ENCODE results near the gene USP17L11.
"Not testable (repeated sequence)": the region's sequence is repeated elsewhere in the genome, so short reads cannot be mapped to it uniquely, and the experiment has no call there.

USP17L11 gene, protein sequence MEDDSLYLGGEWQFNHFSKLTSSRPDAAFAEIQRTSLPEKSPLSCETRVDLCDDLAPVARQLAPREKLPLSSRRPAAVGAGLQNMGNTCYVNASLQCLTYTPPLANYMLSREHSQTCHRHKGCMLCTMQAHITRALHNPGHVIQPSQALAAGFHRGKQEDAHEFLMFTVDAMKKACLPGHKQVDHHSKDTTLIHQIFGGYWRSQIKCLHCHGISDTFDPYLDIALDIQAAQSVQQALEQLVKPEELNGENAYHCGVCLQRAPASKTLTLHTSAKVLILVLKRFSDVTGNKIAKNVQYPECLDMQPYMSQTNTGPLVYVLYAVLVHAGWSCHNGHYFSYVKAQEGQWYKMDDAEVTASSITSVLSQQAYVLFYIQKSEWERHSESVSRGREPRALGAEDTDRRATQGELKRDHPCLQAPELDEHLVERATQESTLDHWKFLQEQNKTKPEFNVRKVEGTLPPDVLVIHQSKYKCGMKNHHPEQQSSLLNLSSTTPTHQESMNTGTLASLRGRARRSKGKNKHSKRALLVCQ

DNA sequence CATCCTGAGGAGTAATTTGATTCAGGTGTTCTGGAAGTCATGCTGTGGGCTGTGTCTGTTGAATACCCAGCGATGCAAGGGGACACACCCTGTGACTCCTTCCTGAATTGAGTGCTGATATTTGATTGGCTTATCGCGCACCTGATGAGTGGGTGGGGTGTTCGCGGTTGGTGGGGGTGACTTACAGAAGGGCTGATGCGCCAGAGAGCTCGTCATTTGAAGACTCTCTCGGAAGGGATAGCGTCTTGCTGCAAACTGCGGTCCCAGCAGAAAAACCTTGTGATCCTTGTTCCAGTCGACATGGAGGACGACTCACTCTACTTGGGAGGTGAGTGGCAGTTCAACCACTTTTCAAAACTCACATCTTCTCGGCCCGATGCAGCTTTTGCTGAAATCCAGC lies at the start of gene USP17L11:
Gene USP17L11 (plus strand): TSS at position 301 of the 400 bp plus-strand sequence. CDS start 0 bp downstream, at position 301.
- not testable (repeated sequence) for DNase-seq

DNA sequence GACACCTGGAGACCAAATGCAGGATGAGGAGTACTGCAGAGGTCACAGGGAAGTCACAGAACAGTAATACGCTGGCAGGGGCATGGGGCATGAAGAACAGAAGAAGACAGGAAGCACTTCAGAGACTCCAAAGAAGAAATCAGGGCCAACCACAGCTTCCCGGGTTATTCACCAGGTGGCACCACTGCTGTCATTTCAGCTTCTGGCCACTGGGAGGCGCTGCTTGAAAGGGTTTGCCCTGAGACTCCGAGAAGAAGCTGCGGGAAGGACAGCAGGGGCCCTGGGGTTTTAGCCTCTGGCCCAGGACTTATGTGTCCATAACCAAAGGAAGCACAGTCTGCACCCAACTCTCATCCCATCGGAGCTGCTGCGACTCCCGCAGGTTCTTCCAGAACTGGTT lies 49.2 kb upstream of the USP17L11 start:
- not testable (repeated sequence) for DNase-seq

- DNase-seq, result not testable (repeated sequence)
Observed at GRCh38 chr4:9169791-9170459, 45.3 kb upstream of the USP17L11 start, which contains the start of gene FAM90A26. TSS of gene FAM90A26 (plus strand) at chr4:9170409. CDS start at chr4:9173173, 2,764 bp downstream.

DNA sequence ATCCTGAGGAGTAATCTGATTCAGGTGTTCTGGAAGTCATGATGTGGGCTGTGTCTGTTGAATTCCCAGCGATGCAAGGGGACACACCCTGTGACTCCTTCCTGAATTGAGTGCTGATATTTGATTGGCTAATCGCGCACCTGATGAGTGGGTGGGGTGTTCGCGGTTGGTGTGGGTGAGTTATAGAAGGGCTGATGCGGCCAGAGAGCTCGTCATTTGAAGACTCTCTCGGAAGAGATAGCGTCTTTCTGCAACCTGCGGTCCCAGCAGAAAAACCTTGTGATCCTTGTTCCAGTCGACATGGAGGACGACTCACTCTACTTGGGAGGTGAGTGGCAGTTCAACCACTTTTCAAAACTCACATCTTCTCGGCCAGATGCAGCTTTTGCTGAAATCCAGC lies 4.8 kb upstream of the USP17L11 start, which contains the start of gene USP17L10:
Gene USP17L10 (plus strand): TSS at position 301 of the 400 bp plus-strand sequence. CDS start 0 bp downstream, at position 301.
- not testable (repeated sequence) for DNase-seq

- not testable (repeated sequence) for DNase-seq
Observed at GRCh38 chr4:9214701-9215100, 504 bp upstream of the USP17L11 start.

GRCh38 chr4:9219852-9220251 lies 4.6 kb downstream of the USP17L11 start, which contains the start of gene USP17L12:
TSS of gene USP17L12 (plus strand) at chr4:9220152. CDS start at chr4:9220152, 0 bp downstream.
- not testable (repeated sequence) for DNase-seq

DNA sequence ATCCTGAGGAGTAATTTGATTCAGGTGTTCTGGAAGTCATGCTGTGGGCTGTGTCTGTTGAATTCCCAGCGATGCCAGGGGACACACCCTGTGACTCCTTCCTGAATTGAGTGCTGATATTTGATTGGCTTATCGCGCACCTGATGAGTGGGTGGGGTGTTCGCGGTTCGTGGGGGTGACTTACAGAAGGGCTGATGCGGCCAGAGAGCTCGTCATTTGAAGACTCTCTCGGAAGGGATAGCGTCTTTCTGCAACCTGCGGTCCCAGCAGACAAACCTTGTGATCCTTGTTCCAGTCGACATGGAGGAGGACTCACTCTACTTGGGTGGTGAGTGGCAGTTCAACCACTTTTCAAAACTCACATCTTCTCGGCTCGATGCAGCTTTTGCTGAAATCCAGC lies 9.4 kb downstream of the USP17L11 start, which contains the start of gene USP17L13:
Gene USP17L13 (plus strand): TSS at position 301 of the 400 bp plus-strand sequence. CDS start 0 bp downstream, at position 301.
- not testable (repeated sequence) for DNase-seq

DNA sequence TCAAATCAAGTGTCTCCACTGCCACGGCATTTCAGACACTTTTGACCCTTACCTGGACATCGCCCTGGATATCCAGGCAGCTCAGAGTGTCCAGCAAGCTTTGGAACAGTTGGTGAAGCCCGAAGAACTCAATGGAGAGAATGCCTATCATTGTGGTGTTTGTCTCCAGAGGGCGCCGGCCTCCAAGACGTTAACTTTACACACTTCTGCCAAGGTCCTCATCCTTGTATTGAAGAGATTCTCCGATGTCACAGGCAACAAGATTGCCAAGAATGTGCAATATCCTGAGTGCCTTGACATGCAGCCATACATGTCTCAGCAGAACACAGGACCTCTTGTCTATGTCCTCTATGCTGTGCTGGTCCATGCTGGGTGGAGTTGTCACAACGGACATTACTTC lies 15.0 kb downstream of the USP17L11 start:
- DNase-seq, result not testable (repeated sequence)

DNA sequence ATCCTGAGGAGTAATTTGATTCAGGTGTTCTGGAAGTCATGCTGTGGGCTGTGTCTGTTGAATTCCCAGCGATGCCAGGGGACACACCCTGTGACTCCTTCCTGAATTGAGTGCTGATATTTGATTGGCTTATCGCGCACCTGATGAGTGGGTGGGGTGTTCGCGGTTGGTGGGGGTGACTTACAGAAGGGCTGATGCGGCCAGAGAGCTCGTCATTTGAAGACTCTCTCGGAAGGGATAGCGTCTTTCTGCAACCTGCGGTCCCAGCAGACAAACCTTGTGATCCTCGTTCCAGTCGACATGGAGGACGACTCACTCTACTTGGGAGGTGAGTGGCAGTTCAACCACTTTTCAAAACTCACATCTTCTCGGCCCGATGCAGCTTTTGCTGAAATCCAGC lies 18.9 kb downstream of the USP17L11 start, which contains the start of gene USP17L15:
Gene USP17L15 (plus strand): TSS at position 301 of the 400 bp plus-strand sequence. CDS start 0 bp downstream, at position 301.
- not testable (repeated sequence) for DNase-seq

DNA sequence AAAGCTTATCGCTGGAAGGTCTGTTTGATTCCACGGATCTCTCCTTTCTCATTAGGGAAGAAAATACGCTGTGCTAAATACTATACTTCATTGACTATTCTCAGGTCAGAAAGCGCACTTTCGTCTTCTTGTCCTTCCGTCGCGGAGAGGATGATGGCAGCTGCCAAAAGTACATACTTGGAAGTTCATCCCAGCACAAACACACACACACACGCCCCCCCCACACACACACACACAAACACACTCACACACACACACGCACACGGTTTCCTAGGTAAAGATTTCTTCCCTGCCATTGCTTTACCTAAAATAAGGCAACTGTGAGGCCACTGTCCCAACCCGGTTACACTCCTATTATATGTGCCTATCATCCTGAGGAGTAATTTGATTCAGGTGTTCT lies 23.3 kb downstream of the USP17L11 start:
- not testable (repeated sequence) for DNase-seq

DNA sequence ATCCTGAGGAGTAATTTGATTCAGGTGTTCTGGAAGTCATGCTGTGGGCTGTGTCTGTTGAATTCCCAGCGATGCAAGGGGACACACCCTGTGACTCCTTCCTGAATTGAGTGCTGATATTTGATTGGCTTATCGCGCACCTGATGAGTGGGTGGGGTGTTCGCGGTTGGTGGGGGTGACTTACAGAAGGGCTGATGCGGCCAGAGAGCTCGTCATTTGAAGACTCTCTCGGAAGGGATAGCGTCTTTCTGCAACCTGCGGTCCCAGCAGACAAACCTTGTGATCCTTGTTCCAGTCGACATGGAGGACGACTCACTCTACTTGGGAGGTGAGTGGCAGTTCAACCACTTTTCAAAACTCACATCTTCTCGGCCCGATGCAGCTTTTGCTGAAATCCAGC lies 28.4 kb downstream of the USP17L11 start, which contains the start of gene USP17L17:
Gene USP17L17 (plus strand): TSS at position 301 of the 400 bp plus-strand sequence. CDS start 0 bp downstream, at position 301.
- DNase-seq, result not testable (repeated sequence)

- DNase-seq, result not testable (repeated sequence)
Observed at GRCh38 chr4:9247953-9248680, 32.9 kb downstream of the USP17L11 start, which contains the start of gene USP17L18. TSS of gene USP17L18 (plus strand) at chr4:9248630. CDS start at chr4:9248630, 0 bp downstream.

- not testable (repeated sequence) for DNase-seq
Observed at GRCh38 chr4:9253078-9253477, 37.9 kb downstream of the USP17L11 start, which contains the start of gene USP17L19. TSS of gene USP17L19 (plus strand) at chr4:9253378. CDS start at chr4:9253378, 0 bp downstream.

- not testable (repeated sequence) for DNase-seq
Observed at GRCh38 chr4:9257824-9258223, 42.6 kb downstream of the USP17L11 start, which contains the start of gene USP17L20. TSS of gene USP17L20 (plus strand) at chr4:9258124. CDS start at chr4:9258124, 0 bp downstream.

GRCh38 chr4:9262572-9262971 lies 47.4 kb downstream of the USP17L11 start, which contains the start of gene USP17L21:
TSS of gene USP17L21 (plus strand) at chr4:9262872. CDS start at chr4:9262872, 0 bp downstream.
- not testable (repeated sequence) for DNase-seq

Data from DMS 273 treated with DMSO at 0.1 percent for 48 hours (cell line).